Measurements from ENCODE around the gene ENPP6.

- TF ChIP-seq CTCF (conservative IDR thresholded peaks at IDR 0.05; ENCODE audit: low read depth in 2 of 2) = no peak
- TF ChIP-seq POLR2AphosphoS5 (IDR thresholded peaks at IDR 0.05; ENCODE audit: low read depth) = no peak
- TF ChIP-seq ZNF331 (CRISPR knock-in tag; IDR thresholded peaks at IDR 0.05; ENCODE audit: low read depth) = no peak
- TF ChIP-seq NANOG (IDR thresholded peaks at IDR 0.05; ENCODE audit: borderline replicate concordance) = no peak
- TF ChIP-seq, protein P1, sequence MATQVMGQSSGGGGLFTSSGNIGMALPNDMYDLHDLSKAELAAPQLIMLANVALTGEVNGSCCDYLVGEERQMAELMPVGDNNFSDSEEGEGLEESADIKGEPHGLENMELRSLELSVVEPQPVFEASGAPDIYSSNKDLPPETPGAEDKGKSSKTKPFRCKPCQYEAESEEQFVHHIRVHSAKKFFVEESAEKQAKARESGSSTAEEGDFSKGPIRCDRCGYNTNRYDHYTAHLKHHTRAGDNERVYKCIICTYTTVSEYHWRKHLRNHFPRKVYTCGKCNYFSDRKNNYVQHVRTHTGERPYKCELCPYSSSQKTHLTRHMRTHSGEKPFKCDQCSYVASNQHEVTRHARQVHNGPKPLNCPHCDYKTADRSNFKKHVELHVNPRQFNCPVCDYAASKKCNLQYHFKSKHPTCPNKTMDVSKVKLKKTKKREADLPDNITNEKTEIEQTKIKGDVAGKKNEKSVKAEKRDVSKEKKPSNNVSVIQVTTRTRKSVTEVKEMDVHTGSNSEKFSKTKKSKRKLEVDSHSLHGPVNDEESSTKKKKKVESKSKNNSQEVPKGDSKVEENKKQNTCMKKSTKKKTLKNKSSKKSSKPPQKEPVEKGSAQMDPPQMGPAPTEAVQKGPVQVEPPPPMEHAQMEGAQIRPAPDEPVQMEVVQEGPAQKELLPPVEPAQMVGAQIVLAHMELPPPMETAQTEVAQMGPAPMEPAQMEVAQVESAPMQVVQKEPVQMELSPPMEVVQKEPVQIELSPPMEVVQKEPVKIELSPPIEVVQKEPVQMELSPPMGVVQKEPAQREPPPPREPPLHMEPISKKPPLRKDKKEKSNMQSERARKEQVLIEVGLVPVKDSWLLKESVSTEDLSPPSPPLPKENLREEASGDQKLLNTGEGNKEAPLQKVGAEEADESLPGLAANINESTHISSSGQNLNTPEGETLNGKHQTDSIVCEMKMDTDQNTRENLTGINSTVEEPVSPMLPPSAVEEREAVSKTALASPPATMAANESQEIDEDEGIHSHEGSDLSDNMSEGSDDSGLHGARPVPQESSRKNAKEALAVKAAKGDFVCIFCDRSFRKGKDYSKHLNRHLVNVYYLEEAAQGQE (IDR thresholded peaks at IDR 0.05; ENCODE audit: unreplicated experiment) = no peak
- no peak for TF ChIP-seq ETS1 (IDR thresholded peaks at IDR 0.05)
- TF ChIP-seq EZH2 (IDR thresholded peaks at IDR 0.05; ENCODE audit: low read depth, unreplicated experiment) = no peak
- TF ChIP-seq EZH2phosphoT487 (IDR thresholded peaks at IDR 0.05; ENCODE audit: unreplicated experiment) = no peak
- no peak for TF ChIP-seq JUNB (IDR thresholded peaks at IDR 0.05; ENCODE audit: unreplicated experiment)
- no peak for TF ChIP-seq CREB1 (CRISPR knock-in tag; IDR thresholded peaks at IDR 0.05; ENCODE audit: low read depth)
- no peak for TF ChIP-seq ZNF462 (CRISPR knock-in tag; IDR thresholded peaks at IDR 0.05)
Observed at GRCh38 chr4:184205243-184205642, 12.4 kb downstream of the ENPP6 start.
